ENCODE data around the gene RBM12. TPM values are rescaled to one million over a fixed set of nuclear protein-coding genes. Genes with fewer than 3 reads are reported as not detected.
A peak's percentile ranks its signal among the peaks of the same experiment; 100 is the strongest.

RBM12 gene
- total and polyA plus RNA-seq, 8 donors: 6.2 to 46.7 (median 23.9) TPM

DNA sequence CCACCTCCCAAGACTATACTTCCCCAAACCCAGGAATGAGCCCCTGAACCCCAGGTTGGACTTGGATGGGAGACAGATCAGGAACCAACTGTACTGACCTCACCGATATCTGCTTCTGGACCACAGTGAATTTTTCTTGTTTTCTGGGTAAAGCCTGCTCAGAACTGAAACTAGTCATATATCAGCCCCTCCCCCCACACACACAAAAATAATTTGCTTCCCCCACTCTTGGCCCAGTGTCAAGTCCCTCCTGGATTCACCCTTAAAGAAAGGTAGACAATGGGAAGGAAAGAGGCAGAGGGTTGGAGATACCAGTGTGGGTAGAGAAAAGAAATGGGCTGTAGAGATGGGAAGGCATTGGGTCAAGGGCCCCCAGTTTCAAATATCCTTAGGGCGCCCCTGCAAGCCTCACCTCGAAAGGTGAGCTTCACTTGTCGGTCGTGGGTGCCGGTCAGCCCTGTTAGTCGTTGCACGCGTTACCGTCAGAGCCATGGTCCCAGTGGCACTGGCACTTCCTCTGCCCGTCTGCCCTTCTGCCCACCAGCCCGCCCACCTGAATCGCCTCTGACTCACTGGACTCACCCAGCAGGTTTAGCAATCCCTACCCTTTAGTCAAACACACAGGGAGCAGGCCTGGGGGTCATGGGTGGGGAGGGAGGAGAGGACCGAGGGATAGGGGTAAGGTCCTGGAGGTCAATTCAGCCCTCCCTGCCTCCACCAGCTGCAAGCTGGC lies 57.5 kb downstream of the RBM12 start:
- H3K27me3 ChIP-seq: no peaks in the 10 kb centered on the region
- DNase-seq (peak in 1 of 6 donors; percentile 48), ATAC-seq (peak in 2 of 4 donors; percentile 17 to 42), FAIRE-seq (no peak)
- WGBS, 2 donors: 69 to 73% methylated on average over 14 of the region's 14 CpGs
- TF ChIP-seq, protein P1, sequence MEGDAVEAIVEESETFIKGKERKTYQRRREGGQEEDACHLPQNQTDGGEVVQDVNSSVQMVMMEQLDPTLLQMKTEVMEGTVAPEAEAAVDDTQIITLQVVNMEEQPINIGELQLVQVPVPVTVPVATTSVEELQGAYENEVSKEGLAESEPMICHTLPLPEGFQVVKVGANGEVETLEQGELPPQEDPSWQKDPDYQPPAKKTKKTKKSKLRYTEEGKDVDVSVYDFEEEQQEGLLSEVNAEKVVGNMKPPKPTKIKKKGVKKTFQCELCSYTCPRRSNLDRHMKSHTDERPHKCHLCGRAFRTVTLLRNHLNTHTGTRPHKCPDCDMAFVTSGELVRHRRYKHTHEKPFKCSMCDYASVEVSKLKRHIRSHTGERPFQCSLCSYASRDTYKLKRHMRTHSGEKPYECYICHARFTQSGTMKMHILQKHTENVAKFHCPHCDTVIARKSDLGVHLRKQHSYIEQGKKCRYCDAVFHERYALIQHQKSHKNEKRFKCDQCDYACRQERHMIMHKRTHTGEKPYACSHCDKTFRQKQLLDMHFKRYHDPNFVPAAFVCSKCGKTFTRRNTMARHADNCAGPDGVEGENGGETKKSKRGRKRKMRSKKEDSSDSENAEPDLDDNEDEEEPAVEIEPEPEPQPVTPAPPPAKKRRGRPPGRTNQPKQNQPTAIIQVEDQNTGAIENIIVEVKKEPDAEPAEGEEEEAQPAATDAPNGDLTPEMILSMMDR (IDR thresholded peaks at IDR 0.05): no peak
- no peaks in the 10 kb centered on the region for H3K9me3 ChIP-seq
- no peak overlapping the region for H3K27ac ChIP-seq
- intact Hi-C loops (cut with DNase I): no loop called here
- H3K4me1 ChIP-seq: no peaks in the 10 kb centered on the region
- no peaks in the 10 kb centered on the region for H3K36me3 ChIP-seq
- H3K4me3 ChIP-seq: no peak overlapping the region

- Histone ChIP-seq H3K9me3 (no peaks in the 10 kb centered on the region), H3K27ac (no peak overlapping the region), H3K4me3 (no peak overlapping the region), H3K27me3 (no peaks in the 10 kb centered on the region), H3K36me3 (no peaks in the 10 kb centered on the region), H3K4me1 (peaks cover 0 to 3% (median 2%) of the 10 kb centered on the region in 3 donors)
- intact Hi-C loops (cut with DNase I): no loop called here
- no peak for DNase-seq
- TF ChIP-seq, protein P1 (IDR thresholded peaks at IDR 0.05): no peak
- WGBS, 2 donors: 88 to 90% methylated on average over 4 of the region's 4 CpGs
- no peak for ATAC-seq
- FAIRE-seq: no peak
Measured at GRCh38 chr20:35606127-35606526, 58.6 kb downstream of the RBM12 start.

DNA sequence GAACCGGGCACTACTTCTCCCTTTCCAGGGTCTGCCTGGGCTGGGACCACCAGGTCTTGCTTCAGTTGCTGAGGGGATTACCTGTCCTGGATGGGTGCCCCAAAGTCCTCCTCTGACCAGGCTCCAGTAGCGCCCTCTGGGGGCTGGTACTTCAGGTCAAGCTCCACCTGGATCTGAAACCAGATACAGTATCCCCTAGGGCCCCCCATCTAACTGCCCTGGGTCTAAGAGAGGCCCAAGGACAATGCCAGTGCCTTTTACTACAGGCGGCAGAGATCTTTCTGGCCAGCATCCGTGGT lies 60.3 kb downstream of the RBM12 start:
- intact Hi-C loops (cut with DNase I): no loop called here
- H3K27me3 ChIP-seq: no peaks in the 10 kb centered on the region
- peaks cover 0 to 8% (median 8%) of the 10 kb centered on the region in 3 donors for H3K4me1 ChIP-seq
- DNase-seq: peak in 1 of 6 donors; percentile 67
- no peak overlapping the region for H3K27ac ChIP-seq
- H3K4me3 ChIP-seq: no peak overlapping the region
- FAIRE-seq: no peak
- WGBS, 2 donors: 37 to 38% methylated on average over 4 of the region's 4 CpGs
- H3K36me3 ChIP-seq: no peaks in the 10 kb centered on the region
- TF ChIP-seq, protein P1 (IDR thresholded peaks at IDR 0.05): peak in 1 of 4 donors; percentile 11
- H3K9me3 ChIP-seq: no peaks in the 10 kb centered on the region
- ATAC-seq: no peak

DNA sequence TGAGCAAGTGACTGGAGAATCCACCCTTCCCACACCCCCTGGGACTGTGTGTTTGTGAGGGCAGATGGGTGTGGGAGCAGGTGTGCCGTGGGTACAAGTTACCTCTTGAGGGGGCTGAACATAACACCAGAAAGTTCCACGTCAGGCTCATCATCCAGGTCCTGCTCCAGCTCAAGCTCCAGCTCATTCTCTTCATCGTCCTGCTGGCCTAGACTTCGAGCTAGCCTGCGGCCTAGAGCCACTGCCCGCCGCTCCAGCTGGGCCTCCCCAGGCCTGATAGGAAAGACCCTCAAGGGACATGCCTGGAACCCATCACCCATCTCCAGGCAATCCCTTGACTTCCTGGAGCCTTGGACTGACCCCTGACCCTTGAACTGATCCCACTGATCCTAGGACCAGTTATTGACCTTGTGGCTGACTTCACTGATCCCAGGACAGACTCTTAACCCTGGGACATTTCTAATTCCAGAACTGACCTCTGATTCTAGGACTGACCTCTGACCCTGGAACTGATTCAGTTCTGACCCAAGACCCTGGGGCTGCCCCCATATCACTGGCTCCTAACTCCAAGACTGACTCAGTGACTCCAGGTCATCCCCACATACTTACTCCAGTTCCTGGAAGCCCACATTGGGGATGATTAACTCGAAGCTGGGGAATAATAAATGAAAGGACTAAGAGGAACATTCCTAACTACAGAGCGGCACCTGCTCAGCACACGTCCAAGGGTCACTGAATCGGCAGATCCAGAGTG lies 60.8 kb downstream of the RBM12 start:
- no peaks in the 10 kb centered on the region for H3K27me3 ChIP-seq
- no peak overlapping the region for H3K4me3 ChIP-seq
- ATAC-seq: no peak
- intact Hi-C loops (cut with DNase I): no loop called here
- peaks cover 0 to 8% (median 8%) of the 10 kb centered on the region in 3 donors for H3K4me1 ChIP-seq
- H3K36me3 ChIP-seq: no peaks in the 10 kb centered on the region
- no peaks in the 10 kb centered on the region for H3K9me3 ChIP-seq
- TF ChIP-seq, protein P1 (IDR thresholded peaks at IDR 0.05): no peak
- no peak for FAIRE-seq
- peak in 1 of 6 donors; percentile 31 for DNase-seq
- H3K27ac ChIP-seq: no peak overlapping the region
- WGBS, 2 donors: 82 to 87% methylated on average over 11 of the region's 11 CpGs

All from pancreas (tissue), 10 donors.